HUES64 (cell line): ENCODE results near the gene SP9.

Experiments
- H3K27ac ChIP-seq: 2 replicates; pipeline ENCODE4 v1.7.0; 2013; ENCODE audit warnings: low read depth, low read length, inconsistent platforms
- H3K27me3 ChIP-seq: 2 replicates; pipeline ENCODE4 v1.6.1; 2013; ENCODE audit warnings: mild to moderate bottlenecking, low read length; ENCODE audit not compliant: insufficient read depth
- H3K36me3 ChIP-seq: 2 replicates; pipeline ENCODE4 v1.6.1; 2013; ENCODE audit warnings: mild to moderate bottlenecking, low read length; ENCODE audit not compliant: insufficient read depth
- H3K4me1 ChIP-seq: 2 replicates; pipeline ENCODE4 v1.6.1; 2013; ENCODE audit warnings: mild to moderate bottlenecking, low read length, moderate library complexity; ENCODE audit not compliant: insufficient read depth
- H3K4me3 ChIP-seq: 2 replicates; pipeline ENCODE4 v1.5.1; 2013; ENCODE audit warnings: mild to moderate bottlenecking, low read length, moderate library complexity
- H3K9ac ChIP-seq: 2 replicates; pipeline ENCODE4 v1.6.1; 2013; ENCODE audit warnings: mild to moderate bottlenecking, low read depth, low read length
- H3K9me3 ChIP-seq: 2 replicates; pipeline ENCODE4 v1.6.1; 2013; ENCODE audit warnings: low read depth, low read length; ENCODE audit not compliant: insufficient read depth
- WGBS: fragments of 150-250, 120-280 bp; methylation state at CpG from one replicate; pipeline ENCODE4 v1.1.7; 2013; ENCODE audit warnings: missing lambda C conversion rate; 5-methylcytosine and 5-hydroxymethylcytosine counted together

Gene SP9

GRCh38 chr2:174327021-174327840, 7.5 kb upstream of the SP9 start:
- Histone ChIP-seq H3K4me1 (peaks cover 33% of the 10 kb centered on the region), H3K9ac (no peak overlapping the region), H3K4me3 (peak overlapping the region; percentile 75), H3K9me3 (no peaks in the 10 kb centered on the region), H3K27me3 (peaks cover 87% of the 10 kb centered on the region), H3K36me3 (no peaks in the 10 kb centered on the region), H3K27ac (no peak overlapping the region)
- 3% methylated on average over 34 of the region's 41 CpGs for WGBS

DNA sequence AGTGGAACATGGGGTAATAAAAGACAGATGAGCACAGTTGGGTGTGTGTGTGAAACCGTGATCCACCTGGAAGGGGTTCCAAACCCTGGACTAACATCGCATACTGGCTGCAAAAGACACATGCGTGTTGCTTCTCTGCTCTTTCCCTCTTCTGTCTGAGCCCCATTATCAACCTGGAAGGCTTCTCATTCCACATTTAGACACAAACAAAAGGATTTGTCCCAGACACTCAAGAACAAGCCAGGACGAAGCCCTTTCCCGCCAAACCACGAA, 7.0 kb upstream of the SP9 start:
- no peaks in the 10 kb centered on the region for H3K36me3 ChIP-seq
- peaks cover 92% of the 10 kb centered on the region for H3K27me3 ChIP-seq

DNA sequence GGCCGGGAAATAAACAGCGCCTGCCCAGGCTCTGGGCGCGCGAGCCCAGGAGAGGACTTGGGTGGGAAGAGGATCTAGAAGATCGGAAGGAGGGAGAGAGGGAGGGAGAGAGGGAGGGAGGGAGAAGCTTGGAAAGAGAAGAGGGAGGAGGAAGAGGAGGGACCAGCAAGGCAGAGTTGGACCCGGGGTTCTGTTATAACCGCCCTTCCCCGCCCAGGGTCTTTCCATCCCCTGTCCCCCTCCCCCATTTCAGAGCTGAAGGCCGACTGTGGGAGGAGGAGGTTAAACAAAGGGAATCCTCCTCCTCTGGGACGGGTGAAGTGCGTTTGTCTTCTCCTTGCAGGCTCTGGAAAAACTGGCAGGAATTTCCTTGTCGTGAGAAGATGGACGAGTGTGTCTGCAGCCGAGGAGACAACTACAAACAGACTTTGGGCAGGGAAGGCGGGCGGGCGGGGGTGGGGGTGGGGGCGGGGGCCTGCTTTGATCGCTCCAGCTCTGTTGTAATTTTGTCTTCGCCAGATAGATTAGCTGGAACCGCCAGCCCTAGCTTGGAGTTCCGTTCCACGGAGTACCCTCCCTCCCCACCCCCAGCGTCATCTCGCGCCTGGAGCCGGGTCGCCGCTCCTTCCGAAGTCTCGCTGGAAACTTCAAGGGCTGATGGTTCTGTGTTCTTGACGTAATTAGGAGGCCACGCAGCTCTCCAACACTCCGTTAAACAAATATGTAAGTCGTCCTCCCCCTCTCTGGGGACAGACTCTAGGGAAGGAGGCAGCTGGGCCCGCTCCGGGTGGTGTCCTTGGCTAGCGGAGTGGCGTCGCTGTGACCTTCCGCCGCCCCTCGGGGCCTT, 6.4 kb upstream of the SP9 start:
- peaks cover 98% of the 10 kb centered on the region for H3K27me3 ChIP-seq

More for the DNA sequence above, 7.0 kb upstream of the SP9 start:
- Histone ChIP-seq H3K4me1 (peaks cover 36% of the 10 kb centered on the region), H3K9ac (no peak overlapping the region), H3K4me3 (peak overlapping the region; percentile 36), H3K9me3 (no peaks in the 10 kb centered on the region), H3K27ac (no peak overlapping the region)
- WGBS = 7% methylated on average over 6 of the region's 6 CpGs

DNA sequence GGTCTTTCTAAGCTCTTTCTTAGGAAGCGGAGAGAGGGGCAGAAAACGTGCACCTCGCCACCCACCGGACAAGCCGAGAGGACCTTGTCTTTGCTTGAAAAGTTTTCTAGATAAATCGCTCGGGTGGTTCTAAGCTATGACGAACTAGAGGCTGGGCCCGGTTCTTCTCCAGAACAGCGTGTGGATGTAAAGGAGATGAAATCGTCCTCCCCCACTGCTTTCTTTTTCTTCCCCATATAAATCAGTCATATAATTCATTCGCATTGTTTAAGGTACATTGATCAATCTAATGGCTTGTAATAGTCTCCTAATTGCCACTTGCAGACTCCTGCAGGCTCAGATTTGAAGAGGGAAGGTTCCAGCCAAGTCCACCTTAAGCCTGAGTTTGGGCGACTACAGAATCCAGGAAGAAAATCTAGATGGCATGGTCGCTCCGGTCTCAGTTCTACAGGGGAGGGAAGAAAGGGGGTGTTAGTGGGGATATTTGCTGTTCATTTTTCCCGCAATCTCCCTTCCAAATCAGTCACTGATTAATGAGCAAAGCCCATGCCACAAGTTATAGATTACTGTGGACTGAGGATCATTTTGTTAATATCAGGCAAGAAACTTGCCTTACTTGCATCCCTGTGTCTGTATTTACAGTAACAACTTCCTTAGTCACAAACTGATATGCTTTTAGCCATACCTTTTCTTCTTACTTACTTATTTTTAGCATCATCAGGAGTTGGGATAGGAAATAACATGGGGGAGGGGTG, 5.6 kb upstream of the SP9 start:
- peaks cover 49% of the 10 kb centered on the region for H3K4me1 ChIP-seq
- WGBS = 5% methylated on average over 14 of the region's 16 CpGs
- peaks cover 100% of the 10 kb centered on the region for H3K27me3 ChIP-seq

More for the DNA sequence above, 6.4 kb upstream of the SP9 start:
- Histone ChIP-seq H3K27ac (no peak overlapping the region), H3K4me3 (peak overlapping the region; percentile 51), H3K4me1 (peaks cover 42% of the 10 kb centered on the region), H3K9me3 (no peaks in the 10 kb centered on the region), H3K9ac (no peak overlapping the region), H3K36me3 (no peaks in the 10 kb centered on the region)
- WGBS = under 1% methylated on average over 37 of the region's 44 CpGs

DNA sequence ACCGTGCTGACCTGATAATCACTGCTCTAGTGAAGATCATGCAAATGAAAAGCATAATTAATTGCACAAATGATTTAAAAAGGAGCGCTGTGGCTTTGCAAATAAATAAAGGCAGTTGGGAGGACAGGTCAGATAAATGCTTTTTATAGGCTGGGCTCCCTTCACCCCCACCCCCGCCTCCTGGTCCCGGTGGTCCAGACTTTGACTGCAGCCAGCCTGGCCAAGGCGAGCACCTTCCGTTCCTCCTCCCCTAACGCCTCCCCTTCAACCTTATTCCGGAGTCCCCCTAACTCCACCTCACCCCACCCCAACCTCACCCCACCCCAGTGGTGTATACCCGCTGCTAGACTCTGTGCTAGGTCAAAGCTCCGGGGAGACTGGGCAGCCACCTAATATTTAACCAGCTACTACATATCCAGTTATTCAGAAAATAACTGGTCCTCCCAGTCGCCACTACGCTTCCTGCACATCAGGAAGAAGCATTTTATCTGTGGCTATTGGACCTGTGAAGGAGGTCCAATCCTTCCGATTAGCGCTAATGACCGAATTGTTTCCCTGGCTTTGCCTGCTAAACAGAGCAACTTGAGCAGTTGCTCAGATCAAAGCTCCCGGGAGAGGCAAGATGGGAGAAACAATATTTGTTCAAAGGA, 3.7 kb upstream of the SP9 start:
- Histone ChIP-seq H3K27me3 (peaks cover 99% of the 10 kb centered on the region), H3K4me1 (peaks cover 55% of the 10 kb centered on the region), H3K27ac (no peak overlapping the region), H3K9me3 (no peaks in the 10 kb centered on the region), H3K4me3 (no peak overlapping the region), H3K36me3 (no peaks in the 10 kb centered on the region), H3K9ac (no peak overlapping the region)
- 1% methylated on average over 16 of the region's 16 CpGs for WGBS

More for the DNA sequence above, 5.6 kb upstream of the SP9 start:
- Histone ChIP-seq H3K9me3 (no peaks in the 10 kb centered on the region), H3K36me3 (no peaks in the 10 kb centered on the region), H3K9ac (no peak overlapping the region), H3K27ac (no peak overlapping the region), H3K4me3 (peak overlapping the region; percentile 51)

GRCh38 chr2:174331595-174332216, 3.0 kb upstream of the SP9 start:
- Histone ChIP-seq H3K27ac (no peak overlapping the region), H3K36me3 (no peaks in the 10 kb centered on the region), H3K27me3 (peaks cover 99% of the 10 kb centered on the region), H3K9me3 (no peaks in the 10 kb centered on the region), H3K4me1 (peaks cover 55% of the 10 kb centered on the region), H3K9ac (no peak overlapping the region), H3K4me3 (peak overlapping the region; percentile 37; the same call in 1 of the 2 replicates)
- WGBS = 1% methylated on average over 10 of the region's 11 CpGs

GRCh38 chr2:174332217-174332963, 2.4 kb upstream of the SP9 start:
- H3K4me1 ChIP-seq = peaks cover 55% of the 10 kb centered on the region
- H3K36me3 ChIP-seq = no peaks in the 10 kb centered on the region
- H3K27ac ChIP-seq = no peak overlapping the region
- under 1% methylated on average over 30 of the region's 31 CpGs for WGBS
- peak overlapping the region; percentile 37 for H3K4me3 ChIP-seq
- H3K27me3 ChIP-seq = peaks cover 99% of the 10 kb centered on the region
- H3K9ac ChIP-seq = no peak overlapping the region
- no peaks in the 10 kb centered on the region for H3K9me3 ChIP-seq

- Histone ChIP-seq H3K4me3 (peak overlapping the region; percentile 37), H3K27ac (no peak overlapping the region), H3K9ac (no peak overlapping the region), H3K4me1 (peaks cover 60% of the 10 kb centered on the region), H3K36me3 (no peaks in the 10 kb centered on the region), H3K9me3 (no peaks in the 10 kb centered on the region), H3K27me3 (peaks cover 99% of the 10 kb centered on the region)
- WGBS = 2% methylated on average over 15 of the region's 15 CpGs
These were observed 1.8 kb upstream of the SP9 start for GRCh38 chr2:174333017-174333371.

DNA sequence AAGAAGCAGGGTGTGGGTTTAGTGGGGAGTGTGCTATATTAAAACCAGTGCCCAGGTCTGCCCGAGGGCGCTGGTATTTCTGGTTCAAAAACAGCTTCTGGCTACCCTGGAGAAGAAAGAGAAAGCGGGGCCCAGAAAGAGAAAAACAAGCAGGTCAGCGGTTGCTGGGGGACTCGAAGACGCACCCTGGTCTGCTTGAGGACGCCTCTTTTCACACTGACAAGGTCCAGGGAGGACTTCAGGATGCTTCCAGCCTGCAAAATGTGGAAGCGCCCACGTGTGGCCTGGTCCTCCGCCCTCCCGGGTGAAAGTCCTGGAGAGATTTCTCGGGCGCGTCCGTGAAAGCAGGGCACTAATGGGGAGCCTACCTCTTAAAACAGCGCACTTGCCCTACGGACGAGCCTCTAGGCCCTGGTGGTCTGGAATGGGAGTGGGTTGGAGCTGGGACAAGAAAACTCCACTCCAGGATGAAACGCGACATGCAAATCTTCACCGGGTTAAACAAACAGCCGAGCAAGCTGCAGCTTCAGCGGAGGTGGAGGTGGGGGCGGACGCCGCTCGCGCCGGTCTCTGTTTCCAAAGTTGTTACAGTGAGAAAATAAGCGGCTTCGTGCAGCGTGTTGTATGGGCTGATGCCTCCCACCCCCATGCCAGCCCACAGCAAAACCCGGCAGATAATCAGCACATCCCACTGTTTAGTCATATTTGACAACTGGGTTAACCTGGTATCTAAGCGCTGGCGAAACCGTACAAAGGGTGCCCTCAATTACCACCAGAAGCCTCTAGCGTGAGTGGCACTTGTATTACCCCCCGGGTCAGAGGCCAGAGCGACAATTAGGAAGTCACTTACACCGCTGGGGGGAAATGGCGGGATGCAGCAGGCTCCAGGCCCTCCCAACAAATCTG, 1.1 kb upstream of the SP9 start:
- no peak overlapping the region for H3K27ac ChIP-seq
- WGBS = 1% methylated on average over 41 of the region's 41 CpGs
- H3K9ac ChIP-seq = no peak overlapping the region
- peak overlapping the region; percentile 37 for H3K4me3 ChIP-seq
- no peaks in the 10 kb centered on the region for H3K9me3 ChIP-seq
- peaks cover 99% of the 10 kb centered on the region for H3K27me3 ChIP-seq
- peaks cover 66% of the 10 kb centered on the region for H3K4me1 ChIP-seq
- no peaks in the 10 kb centered on the region for H3K36me3 ChIP-seq
